Inferior parietal cortex (tissue), 1 donor: Measurements from ENCODE around the gene TBC1D2B.

ENCODE experiments used
- DNase-seq: peaks from one replicate; pipeline ENCODE4 v3.0.0-alpha.2; 2016; ENCODE audit errors: extremely low spot score

The TBC1D2B gene

GRCh38 chr15:78034495-78035191, 42.9 kb downstream of the TBC1D2B start:
- no peak for DNase-seq

- DNase-seq = no peak
Observed at GRCh38 chr15:78033864-78034263, 43.6 kb downstream of the TBC1D2B start.

DNA sequence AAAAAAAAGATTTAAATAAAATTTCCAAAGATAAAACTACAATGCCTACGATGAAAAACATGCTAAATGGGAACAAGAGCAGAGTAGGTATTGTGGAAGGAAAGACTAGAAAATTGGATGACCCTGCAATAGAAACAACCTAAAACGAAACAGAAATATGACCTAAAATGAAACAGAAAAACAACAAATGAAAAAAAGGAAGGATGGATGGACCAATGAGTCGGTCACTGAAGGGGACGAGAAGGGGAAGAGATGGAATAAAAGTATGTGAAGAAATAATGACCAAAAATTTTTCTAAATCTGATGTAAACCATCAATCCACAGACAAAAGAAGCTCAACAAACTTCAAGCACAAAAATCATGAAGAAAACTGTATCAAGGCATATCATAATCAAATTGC, 44.8 kb downstream of the TBC1D2B start:
- DNase-seq = no peak

DNA sequence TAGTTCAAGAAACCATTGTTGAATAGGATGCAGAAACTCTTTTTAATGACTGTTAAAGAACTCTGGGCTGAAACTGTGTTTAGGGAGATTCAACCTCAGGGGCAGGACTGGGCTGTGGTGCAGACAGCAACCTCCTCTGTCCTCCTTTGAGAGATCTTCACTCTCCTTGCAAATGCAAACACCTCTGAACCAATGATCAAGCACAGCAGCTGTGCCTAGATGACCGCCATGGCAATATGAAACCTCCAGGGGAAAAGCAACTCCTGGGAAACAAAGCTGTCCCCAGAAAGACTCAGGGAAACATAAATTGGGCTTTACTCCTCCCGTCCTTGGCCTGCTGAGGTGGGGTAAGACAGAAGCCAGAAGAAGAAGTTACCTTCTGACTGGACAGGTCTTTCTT, 52.6 kb downstream of the TBC1D2B start:
- DNase-seq = no peak

DNA sequence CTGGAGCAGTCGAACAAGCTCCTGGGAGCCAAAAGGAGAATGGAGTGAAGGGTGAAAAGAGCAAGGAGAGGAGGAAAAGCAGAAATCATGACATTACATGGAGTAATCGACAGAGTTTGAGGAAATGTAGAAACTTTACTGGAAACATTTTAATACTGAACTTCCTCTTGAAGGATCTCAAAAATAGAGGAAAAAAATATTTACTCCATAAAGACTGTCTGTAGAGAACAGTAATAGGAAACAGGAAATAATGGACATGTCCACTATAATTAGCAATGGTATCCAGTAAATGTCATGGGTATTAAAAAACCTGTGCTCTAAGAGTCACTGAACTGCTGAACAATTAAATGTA, 53.0 kb downstream of the TBC1D2B start:
- no peak for DNase-seq

GRCh38 chr15:78023865-78024518, 53.5 kb downstream of the TBC1D2B start:
- DNase-seq = no peak

DNA sequence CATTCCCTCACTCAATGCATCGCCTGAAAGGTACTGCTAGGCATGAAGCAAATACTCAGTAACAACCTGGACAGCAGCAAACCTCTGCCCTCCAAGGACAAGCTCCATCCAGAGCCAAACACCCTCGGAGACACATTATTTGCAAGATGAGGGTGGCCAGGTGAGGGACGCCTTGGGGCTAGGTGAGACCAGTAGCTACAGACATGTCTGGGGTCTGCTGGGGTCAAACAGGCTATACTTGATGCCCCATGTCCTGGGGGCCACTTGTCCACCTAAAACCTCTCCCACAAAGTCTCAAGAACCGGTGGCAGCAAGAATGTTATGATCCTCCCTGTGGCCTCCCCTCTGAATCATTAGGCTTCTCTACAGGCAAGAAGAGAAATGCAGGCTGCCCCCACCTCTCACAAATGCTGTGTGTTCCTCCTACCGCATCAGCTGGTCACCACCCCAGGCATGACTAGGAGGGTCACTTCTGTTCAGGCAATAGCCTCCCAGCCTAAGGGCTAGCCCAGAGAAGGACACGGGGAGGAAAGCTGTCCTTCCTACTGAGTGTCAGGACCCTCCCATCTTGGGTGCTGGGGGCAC, 54.3 kb downstream of the TBC1D2B start:
- no peak for DNase-seq

DNA sequence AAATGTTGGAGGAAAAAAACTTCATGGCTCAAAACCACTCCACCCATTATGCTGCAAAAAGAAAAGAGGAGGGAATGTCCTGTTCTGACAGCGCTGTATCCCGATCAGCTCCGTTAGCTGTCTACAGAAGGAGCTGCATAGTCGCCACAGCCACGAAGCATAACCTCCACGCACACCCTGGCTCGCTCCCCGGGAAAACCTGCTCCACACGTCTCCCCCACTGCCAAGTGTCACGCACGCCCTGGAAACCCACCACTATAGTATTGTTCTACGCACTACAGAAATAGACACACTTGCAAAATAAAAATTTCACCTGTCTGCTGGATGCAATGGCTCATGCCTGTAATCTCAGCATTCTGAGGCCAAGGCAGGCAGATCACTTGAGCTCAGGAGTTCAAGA, 55.8 kb downstream of the TBC1D2B start:
- no peak for DNase-seq

GRCh38 chr15:78020007-78020406, 57.5 kb downstream of the TBC1D2B start:
- DNase-seq = no peak

DNA sequence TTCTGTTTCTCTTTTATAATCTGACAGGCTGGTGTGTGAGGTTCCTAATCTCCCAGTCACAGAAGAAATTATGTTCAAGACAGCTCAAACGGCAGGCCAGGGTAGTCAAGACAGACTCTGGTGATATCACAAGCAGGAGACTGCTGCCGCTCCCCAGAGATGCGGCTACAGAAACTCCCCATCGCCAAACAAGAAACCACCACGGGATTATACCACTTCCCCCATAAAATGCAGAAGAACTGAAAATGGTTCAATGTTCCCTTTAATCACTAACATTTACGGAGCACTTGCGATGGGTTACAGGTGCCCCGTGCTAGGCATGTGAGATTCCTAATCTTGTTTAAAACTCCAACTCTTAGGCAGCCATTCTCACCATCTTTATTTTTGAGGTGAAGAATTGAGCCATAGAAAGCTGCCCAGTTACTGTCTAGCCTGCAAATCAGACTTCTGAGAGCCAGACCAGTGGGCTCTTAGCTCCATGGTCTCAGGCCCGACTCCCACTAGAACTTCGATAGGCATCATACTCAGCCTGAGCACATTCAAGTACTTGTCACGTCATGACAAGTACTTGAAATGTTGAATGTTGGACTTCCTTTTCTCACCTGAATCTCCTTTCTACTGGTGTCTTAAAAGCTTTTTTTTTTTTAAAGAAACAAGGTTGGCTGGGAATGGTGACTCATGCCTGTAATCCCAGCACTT, 58.4 kb downstream of the TBC1D2B start:
- DNase-seq = no peak

DNA sequence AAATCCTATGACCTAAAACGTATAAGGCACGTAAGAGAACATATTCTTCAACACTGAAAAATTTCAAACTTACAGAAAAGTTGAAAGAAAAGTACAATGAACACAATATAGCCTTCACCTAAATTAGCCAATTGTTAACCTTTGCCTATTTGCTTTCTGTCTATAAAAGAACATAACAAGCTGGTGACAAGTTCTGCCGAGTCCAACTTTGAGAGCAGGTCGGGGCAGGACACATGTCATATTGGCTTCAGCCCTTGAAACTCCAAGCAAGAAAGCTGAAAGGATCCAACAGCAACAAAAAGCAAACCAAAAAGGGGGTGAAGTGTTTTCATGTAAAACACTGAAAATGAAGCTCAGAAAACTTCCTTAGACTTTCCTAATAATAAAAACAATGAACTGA, 59.1 kb downstream of the TBC1D2B start:
- DNase-seq = no peak

- DNase-seq = no peak
Observed at GRCh38 chr15:78016860-78017259, 60.7 kb downstream of the TBC1D2B start.

- no peak for DNase-seq
Observed at GRCh38 chr15:78012643-78013077, 64.9 kb downstream of the TBC1D2B start.

- no peak for DNase-seq
Observed at GRCh38 chr15:78010067-78010466, 67.4 kb downstream of the TBC1D2B start.

GRCh38 chr15:78007964-78008886, 69.3 kb downstream of the TBC1D2B start:
- DNase-seq = no peak

DNA sequence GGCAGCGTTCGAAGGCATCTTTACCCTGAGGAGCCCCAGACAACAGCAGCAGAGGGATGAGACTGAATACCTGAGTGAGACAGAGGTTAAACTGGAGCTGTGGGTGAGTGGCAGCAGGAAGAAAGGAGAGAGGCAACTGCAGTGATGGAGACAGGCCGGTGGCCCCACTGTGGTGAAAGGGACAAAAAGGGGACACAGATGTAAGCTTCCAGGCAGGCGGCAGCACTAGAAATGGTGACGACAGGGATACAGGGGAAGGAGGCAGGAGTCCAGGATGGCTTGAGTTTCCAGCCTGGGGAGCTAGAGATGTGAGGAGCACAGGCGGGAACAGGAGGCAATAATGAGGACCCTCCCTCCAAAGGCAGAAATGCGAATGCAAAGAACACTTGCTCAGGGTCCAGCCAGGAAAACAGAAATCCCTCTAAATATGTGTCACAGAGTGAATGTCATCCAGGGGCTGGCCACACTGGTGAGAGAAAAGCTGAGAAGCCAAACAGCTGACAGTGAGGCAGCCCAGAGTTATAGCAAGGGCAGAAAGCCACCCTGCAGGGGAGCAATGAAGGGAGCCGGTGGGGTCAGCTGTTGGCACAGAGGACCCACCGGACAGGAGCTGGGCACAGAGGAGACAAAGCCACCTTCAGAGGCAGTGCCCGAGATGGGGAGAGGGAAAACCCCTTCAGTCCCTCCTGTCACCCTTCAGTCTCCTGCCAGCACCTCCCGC, 70.1 kb downstream of the TBC1D2B start:
- no peak for DNase-seq

DNA sequence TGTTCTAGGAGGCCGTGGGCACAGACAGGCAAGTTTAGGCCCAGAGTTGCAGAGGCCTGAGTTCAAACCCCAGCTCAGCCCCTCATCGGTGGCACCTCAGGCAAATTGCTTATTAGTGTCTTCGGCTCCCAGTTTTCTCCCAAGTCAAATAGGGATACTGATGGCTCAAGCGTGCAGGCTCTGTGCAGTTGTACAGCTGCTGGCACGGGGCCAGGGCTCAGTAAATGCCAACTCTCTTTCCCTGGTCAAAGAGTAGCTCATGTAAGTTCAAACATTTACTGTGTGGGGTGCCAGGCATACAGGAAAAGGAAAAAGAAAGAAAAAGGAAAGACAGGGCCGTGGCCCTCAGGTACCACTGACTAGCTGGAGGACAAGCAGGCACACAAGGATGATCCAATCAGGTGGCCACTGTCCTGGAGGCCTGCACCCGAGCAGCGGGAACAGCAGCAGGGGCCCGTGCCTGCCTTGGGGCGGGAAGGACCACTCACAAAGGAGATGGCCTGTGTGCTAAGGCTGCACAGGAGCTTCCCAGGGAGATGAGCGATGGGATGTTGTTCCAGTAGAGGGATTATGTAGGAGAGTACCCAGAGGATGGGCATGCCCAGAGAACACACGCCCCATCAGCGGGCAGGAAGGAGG, 70.8 kb downstream of the TBC1D2B start:
- DNase-seq = no peak

GRCh38 chr15:78004919-78005634, 72.4 kb downstream of the TBC1D2B start:
- peak; percentile 61 for DNase-seq

DNA sequence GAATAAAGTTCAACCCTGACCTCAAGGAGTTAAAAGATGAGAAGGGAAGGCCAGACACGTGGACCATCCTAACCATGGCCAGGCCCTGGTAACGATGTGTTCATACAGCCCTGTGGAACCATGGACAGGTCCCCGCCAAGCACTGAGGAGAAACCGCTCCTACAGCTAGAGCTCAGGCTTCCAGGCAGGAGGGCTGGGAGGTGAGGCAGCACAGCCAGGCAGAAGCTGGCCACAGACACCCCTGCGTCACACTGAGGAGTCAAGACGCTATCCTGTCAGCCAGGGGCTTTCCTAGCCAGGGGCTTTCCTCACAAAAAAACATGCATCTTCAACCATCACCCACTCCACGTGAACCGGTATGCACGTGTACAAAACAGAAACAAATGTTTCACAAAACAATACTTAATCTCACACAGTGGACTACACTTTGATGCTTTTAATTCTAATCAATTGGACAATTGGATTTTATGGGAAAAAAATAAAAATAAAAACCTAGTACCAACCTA, 73.2 kb downstream of the TBC1D2B start:
- no peak for DNase-seq
